Tongue (tissue), 2 donors: ENCODE results near the gene MAP4K3. TPM values are rescaled to one million over a fixed set of nuclear protein-coding genes. Genes with fewer than 3 reads are reported as not detected.
"Not testable (repeated sequence)": the region's sequence is repeated elsewhere in the genome, so short reads cannot be mapped to it uniquely, and the experiment has no call there.

ENCODE experiments used
- DNase-seq: peaks from one replicate; pipeline ENCODE4 v3.0.0-alpha.2; 2015
- total RNA-seq: library from RNA; depleted of rRNA; stranded (reverse); fragments of >200 nt; gene quantifications from one replicate; pipeline ENCODE4 v1.2.3, GENCODE V29; 2014

Gene MAP4K3
- total RNA-seq, 1 donor from 2014 or later = 72.7 TPM

DNA sequence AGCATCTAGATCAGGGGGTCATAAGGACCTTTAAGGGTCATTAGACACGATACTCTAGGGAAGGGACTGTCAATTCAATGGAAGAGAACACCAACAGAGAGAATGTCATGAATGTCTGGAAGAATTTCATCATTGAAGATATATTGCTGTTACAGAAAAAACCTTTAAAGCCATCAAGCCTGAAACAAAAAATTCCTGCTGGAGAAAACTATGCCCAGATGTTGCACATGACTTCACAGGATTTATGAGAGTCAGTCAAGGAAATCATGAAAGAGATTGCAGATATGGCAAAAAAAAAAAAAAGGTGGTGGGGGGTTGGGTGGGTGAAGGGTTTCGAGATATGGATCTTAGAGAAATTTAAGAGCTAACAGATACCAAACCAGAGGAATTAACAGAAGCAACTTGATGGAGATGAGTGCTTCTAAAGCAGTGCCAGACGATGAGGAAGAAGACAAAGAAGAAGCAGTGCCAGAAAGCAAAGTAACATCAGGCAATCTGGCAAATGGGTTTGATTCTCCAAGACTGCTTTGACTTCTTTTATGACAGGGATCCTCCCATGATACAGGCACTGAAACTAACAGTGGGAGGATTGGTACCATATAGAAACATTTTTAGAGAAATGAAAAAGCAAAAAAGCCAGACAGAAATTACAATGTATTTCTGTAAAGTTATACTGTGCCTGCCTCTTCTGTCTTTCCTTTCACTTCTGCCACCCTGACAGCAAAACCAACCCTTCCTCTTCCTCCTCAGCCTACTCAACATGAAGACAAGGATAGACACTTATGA lies 28.5 kb downstream of the MAP4K3 start:
- DNase-seq = no peak

DNA sequence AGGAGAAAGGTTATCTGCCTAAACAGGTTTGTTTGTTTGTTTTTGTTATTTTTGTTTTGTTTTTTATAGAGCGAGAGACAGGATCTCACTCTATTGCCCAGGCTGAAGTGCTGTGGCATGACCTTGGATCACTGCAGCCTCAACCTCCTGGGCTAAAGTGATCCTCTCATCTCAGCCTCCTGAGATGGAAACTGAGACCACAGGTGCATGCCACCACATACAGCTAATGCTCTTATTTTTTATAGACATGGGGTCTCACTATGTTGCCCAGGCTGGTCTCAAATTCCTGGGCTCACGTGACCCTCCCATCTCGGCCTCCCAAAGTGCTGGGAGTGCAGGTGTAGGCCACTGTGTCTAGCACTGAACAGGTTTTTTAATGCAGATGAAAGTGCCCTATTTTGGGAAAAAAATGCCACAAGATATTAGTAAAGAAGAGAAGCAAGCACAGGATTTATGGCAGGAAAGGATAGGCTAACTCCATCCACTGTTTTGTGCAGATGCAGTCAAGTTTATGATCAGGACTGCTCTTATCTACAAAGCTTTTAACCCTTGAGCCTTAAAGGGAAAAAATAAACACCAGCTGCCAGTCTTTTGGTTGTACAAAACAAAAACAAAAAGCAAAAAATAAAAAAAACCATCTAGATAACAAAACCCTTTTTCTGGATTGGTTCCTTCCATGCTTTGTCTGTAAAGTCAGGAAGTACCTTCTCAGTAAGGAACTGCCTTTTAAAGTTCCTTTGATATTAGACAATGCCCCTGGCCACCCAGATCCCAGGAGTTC lies 29.4 kb downstream of the MAP4K3 start:
- DNase-seq = no peak

GRCh38 chr2:39405364-39405763 lies 31.7 kb downstream of the MAP4K3 start:
- no peak for DNase-seq

DNA sequence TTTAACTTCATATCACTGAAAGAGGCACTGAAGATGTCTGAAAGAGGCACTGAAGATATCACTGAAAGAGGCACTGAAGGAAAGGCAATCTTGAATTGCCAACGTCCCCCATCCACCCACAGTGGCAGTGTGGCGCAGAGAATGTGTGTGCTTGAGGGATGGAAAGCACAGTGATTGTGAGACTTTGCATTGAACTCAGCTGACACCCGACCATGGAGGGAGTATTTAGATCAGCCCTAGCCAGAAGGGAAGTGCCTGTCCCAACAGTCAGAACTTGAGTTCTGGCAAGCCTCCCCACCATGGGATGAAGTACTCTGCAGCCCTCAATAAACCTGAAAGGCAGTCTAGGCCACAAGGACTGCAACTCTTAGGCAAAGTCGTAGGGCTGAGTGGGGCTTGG lies 33.8 kb downstream of the MAP4K3 start:
- DNase-seq = no peak

GRCh38 chr2:39401319-39401718 lies 35.8 kb downstream of the MAP4K3 start:
- DNase-seq = no peak

GRCh38 chr2:39399570-39399969 lies 37.5 kb downstream of the MAP4K3 start:
- DNase-seq = no peak

- no peak for DNase-seq
Measured at GRCh38 chr2:39395313-39395712, 41.8 kb downstream of the MAP4K3 start.

- no peak for DNase-seq
Measured at GRCh38 chr2:39394516-39394961, 42.5 kb downstream of the MAP4K3 start.

GRCh38 chr2:39392672-39393071 lies 44.4 kb downstream of the MAP4K3 start:
- no peak for DNase-seq

DNA sequence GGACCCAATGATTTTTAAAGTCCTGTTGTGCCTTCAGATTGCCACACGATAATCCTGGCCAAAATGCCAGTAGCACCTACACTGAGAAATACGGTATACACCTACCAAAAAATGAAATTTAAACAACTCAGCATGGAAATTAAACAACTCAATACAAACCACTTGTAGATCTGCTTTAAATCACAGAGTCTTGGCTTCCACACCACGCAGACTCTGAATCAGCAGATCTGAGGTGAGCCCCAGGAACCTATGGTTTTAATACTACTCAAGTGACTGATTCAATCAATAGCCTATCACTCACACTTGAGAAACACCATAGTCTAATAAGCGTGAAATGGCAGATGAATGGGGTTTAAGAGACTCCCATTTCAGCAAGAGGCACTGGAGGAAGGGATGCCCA lies 46.9 kb downstream of the MAP4K3 start:
- no peak for DNase-seq

- no peak for DNase-seq
Measured at GRCh38 chr2:39386064-39386463, 51.0 kb downstream of the MAP4K3 start.

DNA sequence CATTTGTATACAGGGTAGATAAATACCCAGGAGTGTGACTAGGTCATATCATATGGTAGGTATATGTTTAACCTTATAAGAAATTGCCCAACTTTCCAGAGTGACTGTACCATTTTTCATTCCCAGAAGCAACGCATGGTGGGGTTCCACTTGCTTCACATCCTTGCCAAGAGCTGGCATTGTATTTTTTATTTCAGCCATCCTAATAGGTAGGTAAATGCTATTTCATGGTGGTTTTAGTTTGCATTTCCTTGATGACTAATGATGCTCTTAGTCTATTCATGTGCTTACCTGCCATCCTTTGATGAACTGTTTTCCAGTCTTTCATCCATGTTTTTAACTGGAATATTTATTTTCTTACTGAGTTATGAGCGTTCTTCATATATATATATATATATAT lies 51.9 kb downstream of the MAP4K3 start:
- DNase-seq = no peak

- DNase-seq = not testable (repeated sequence)
Measured at GRCh38 chr2:39384071-39384470, 53.0 kb downstream of the MAP4K3 start.

GRCh38 chr2:39383146-39383545 lies 53.9 kb downstream of the MAP4K3 start:
- no peak for DNase-seq

DNA sequence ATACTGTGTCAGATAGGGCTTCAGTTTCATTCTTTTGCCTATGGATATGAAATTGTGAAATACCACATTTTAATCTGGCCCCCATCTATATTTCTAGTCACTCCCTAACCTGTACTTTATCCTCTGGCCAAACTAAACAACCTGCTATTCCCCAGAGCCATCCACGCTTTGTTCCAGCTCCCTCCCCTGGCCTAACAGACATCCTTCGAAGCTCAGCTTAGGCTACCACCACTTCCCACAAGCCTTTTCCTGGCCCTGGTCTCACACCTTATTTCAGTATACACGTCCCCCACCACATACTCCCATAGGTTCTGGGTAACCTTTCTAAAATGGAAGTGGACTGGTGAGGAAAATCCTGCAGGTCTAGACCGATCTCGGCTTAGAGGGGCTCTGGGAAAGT lies 55.4 kb downstream of the MAP4K3 start:
- no peak for DNase-seq

GRCh38 chr2:39380525-39381150 lies 56.4 kb downstream of the MAP4K3 start:
- peak; percentile 31 for DNase-seq

- peak; percentile 80 for DNase-seq
Measured at GRCh38 chr2:39379643-39380524, 57.2 kb downstream of the MAP4K3 start.

GRCh38 chr2:39378968-39379367 lies 58.1 kb downstream of the MAP4K3 start:
- DNase-seq = no peak

GRCh38 chr2:39377226-39377939 lies 59.7 kb downstream of the MAP4K3 start:
- no peak for DNase-seq

- DNase-seq = no peak
Measured at GRCh38 chr2:39375917-39376316, 61.2 kb downstream of the MAP4K3 start.

GRCh38 chr2:39373181-39373802 lies 63.8 kb downstream of the MAP4K3 start:
- DNase-seq = no peak
